Endodermal cell (in vitro differentiated cells): ENCODE measurements around the gene FRMPD2. TPM values are rescaled to one million over a fixed set of nuclear protein-coding genes. Genes with fewer than 3 reads are reported as not detected.

ENCODE experiments used
- DNase-seq: peaks from one replicate; pipeline ENCODE4 v3.0.0-alpha.2; 2017
- H3K27ac ChIP-seq: 2 replicates; pipeline ENCODE4 v1.5.1; 2013; ENCODE audit warnings: mild to moderate bottlenecking, low read depth, low read length, moderate library complexity
- H3K27me3 ChIP-seq: 2 replicates; pipeline ENCODE4 v1.6.1; 2013; ENCODE audit warnings: mild to moderate bottlenecking, low read length, moderate library complexity; ENCODE audit not compliant: insufficient read depth, control insufficient read depth, poor library complexity, severe bottlenecking
- H3K36me3 ChIP-seq: 2 replicates; pipeline ENCODE4 v1.7.0; 2013; ENCODE audit warnings: mild to moderate bottlenecking, low read length, moderate library complexity; ENCODE audit not compliant: control insufficient read depth, insufficient read depth
- H3K4me1 ChIP-seq: one replicate; pipeline ENCODE4 v1.7.0; 2013; ENCODE audit warnings: low read length; ENCODE audit not compliant: control insufficient read depth, insufficient read depth
- H3K4me3 ChIP-seq: 2 replicates; pipeline ENCODE4 v1.5.1; 2013; ENCODE audit warnings: mild to moderate bottlenecking, low read length, moderate library complexity
- H3K9ac ChIP-seq: 2 replicates; pipeline ENCODE4 v1.6.1; 2013; ENCODE audit warnings: mild to moderate bottlenecking, low read length, moderate library complexity; ENCODE audit not compliant: poor library complexity, severe bottlenecking; ENCODE audit errors: extremely low read depth
- H3K9me3 ChIP-seq: 2 replicates; pipeline ENCODE4 v1.6.1; 2013; ENCODE audit warnings: mild to moderate bottlenecking, low read length, moderate library complexity; ENCODE audit not compliant: control insufficient read depth
- H3K27ac Mint-ChIP-seq: 2 replicates; pipeline ENCODE4 v1.8.0; 2020; ENCODE audit warnings: mixed read lengths
- H3K27me3 Mint-ChIP-seq: 2 replicates; pipeline ENCODE4 v1.8.0; 2021; ENCODE audit warnings: mild to moderate bottlenecking, mixed read lengths; ENCODE audit not compliant: insufficient read depth
- H3K36me3 Mint-ChIP-seq: 2 replicates; pipeline ENCODE4 v1.8.0; 2020; ENCODE audit warnings: low read depth, mixed read lengths
- H3K4me1 Mint-ChIP-seq: 2 replicates; pipeline ENCODE4 v1.8.0; 2020; ENCODE audit warnings: mixed read lengths
- H3K4me3 Mint-ChIP-seq: 2 replicates; pipeline ENCODE4 v1.8.0; 2020; ENCODE audit warnings: mild to moderate bottlenecking, moderate library complexity, mixed read lengths
- H3K9me3 Mint-ChIP-seq: 2 replicates; pipeline ENCODE4 v1.8.0; 2020; ENCODE audit warnings: mild to moderate bottlenecking, mixed read lengths
- CTCF ChIP-seq: fragments of 200-600 bp; sonication (generic); conservative IDR thresholded peaks from 2 replicates; pipeline ENCODE4 v1.5.0; 2021; ENCODE audit warnings: antibody characterized with exemption, mild to moderate bottlenecking
- WGBS, 2 experiments: methylation state at CpG; one replicate each; pipeline versions ENCODE4 v1.1.5 to v1.1.7; 2013; ENCODE audit warnings: missing lambda C conversion rate in 2 of 2, mixed read lengths in 1 of 2; ENCODE audit not compliant: insufficient coverage in 1 of 2, insufficient read length in 1 of 2; 5-methylcytosine and 5-hydroxymethylcytosine counted together
- total RNA-seq, 2 donors: library from RNA; stranded (reverse); fragmentation: NEBNext Ultra II Directional in 1 of 2; extraction: Animal tissue kit (Norgen Biotek cat#: 25700) in 1 of 2; gene quantifications; 2 replicates in 1 of 2; 3 replicates in 1 of 2; pipeline ENCODE4 v1.2.1, GENCODE V29; 2021

FRMPD2 gene
- total RNA-seq, 2 donors from 2014 or later, result 0.44 to 1.5 TPM

GRCh38 chr10:48287417-48288391 is 13.2 kb upstream of the FRMPD2 start:
- no peaks in the 10 kb centered on the region for H3K36me3 Mint-ChIP-seq
- no peak overlapping the region for H3K4me3 Mint-ChIP-seq
- Histone ChIP-seq H3K36me3 (no peaks in the 10 kb centered on the region), H3K27me3 (no peaks in the 10 kb centered on the region), H3K27ac (no peak overlapping the region), H3K9me3 (peaks cover 13% of the 10 kb centered on the region), H3K4me1 (no peaks in the 10 kb centered on the region), H3K4me3 (no peak overlapping the region), H3K9ac (no peak overlapping the region)
- peaks cover 21% of the 10 kb centered on the region for H3K27me3 Mint-ChIP-seq
- H3K9me3 Mint-ChIP-seq, result peaks cover 15% of the 10 kb centered on the region
- TF ChIP-seq CTCF, result no peak
- 93 to 97% methylated on average over 11 to 13 of the region's 13 CpGs for WGBS, 2 experiments
- no peak for DNase-seq
- H3K27ac Mint-ChIP-seq, result no peak overlapping the region
- peaks cover 19% of the 10 kb centered on the region for H3K4me1 Mint-ChIP-seq

- Mint-ChIP-seq H3K4me1 (peaks cover 19% of the 10 kb centered on the region), H3K36me3 (no peaks in the 10 kb centered on the region), H3K27me3 (peaks cover 25% of the 10 kb centered on the region), H3K27ac (no peak overlapping the region), H3K4me3 (no peak overlapping the region), H3K9me3 (peaks cover 23% of the 10 kb centered on the region)
- H3K4me1 ChIP-seq, result no peaks in the 10 kb centered on the region
- H3K9ac ChIP-seq, result no peak overlapping the region
- no peak for DNase-seq
- H3K27me3 ChIP-seq, result no peaks in the 10 kb centered on the region
- H3K4me3 ChIP-seq, result no peak overlapping the region
- peaks cover 18% of the 10 kb centered on the region for H3K9me3 ChIP-seq
- H3K36me3 ChIP-seq, result no peaks in the 10 kb centered on the region
- 100% methylated on average over 1 of the region's 1 CpG; no CpG with 5 or more reads in 1 of the 2 experiments for WGBS, 2 experiments
- no peak for TF ChIP-seq CTCF
- no peak overlapping the region for H3K27ac ChIP-seq
Measured at GRCh38 chr10:48286356-48286755, 11.9 kb upstream of the FRMPD2 start.

GRCh38 chr10:48285710-48286109 is 11.2 kb upstream of the FRMPD2 start:
- Histone ChIP-seq H3K4me3 (no peak overlapping the region), H3K9me3 (peaks cover 18% of the 10 kb centered on the region), H3K36me3 (no peaks in the 10 kb centered on the region), H3K9ac (no peak overlapping the region), H3K27me3 (no peaks in the 10 kb centered on the region), H3K4me1 (no peaks in the 10 kb centered on the region), H3K27ac (no peak overlapping the region)
- H3K9me3 Mint-ChIP-seq, result peaks cover 29% of the 10 kb centered on the region
- H3K36me3 Mint-ChIP-seq, result no peaks in the 10 kb centered on the region
- WGBS, 2 experiments, result 75 to 87% methylated on average over 3 to 5 of the region's 5 CpGs
- H3K27ac Mint-ChIP-seq, result no peak overlapping the region
- H3K27me3 Mint-ChIP-seq, result peaks cover 29% of the 10 kb centered on the region
- DNase-seq, result no peak
- TF ChIP-seq CTCF, result no peak
- H3K4me1 Mint-ChIP-seq, result peaks cover 19% of the 10 kb centered on the region
- H3K4me3 Mint-ChIP-seq, result no peak overlapping the region
